Measurements from ENCODE around the gene DCAF17. TPM values are rescaled to one million over a fixed set of nuclear protein-coding genes. Genes with fewer than 3 reads are reported as not detected.

The DCAF17 gene
- total RNA-seq, 2 donors from 2014 or later: 22.7 to 31.7 TPM

DNA sequence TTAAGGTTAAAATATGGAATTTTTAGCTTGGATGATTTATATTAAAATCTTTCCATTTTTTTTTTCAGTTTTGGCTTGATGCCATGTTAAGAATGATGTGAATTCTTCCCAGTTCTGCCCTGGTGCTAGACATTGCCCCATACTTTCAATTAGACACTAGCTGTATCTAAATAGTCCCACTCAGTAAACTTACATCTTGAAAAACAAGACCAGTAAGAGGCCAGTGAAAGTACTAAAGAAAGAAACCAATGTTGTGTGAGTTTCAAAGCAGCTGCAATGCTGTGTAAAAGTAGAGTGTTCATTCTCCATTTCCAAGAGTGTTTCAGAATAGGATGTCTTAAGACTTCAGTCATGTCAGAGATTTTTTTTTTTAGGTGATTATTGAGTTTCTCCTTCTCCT is 48.3 kb downstream of the DCAF17 start:
- DNase-seq: no peak
- no peak for TF ChIP-seq CTCF (conservative IDR thresholded peaks at IDR 0.05)

DNA sequence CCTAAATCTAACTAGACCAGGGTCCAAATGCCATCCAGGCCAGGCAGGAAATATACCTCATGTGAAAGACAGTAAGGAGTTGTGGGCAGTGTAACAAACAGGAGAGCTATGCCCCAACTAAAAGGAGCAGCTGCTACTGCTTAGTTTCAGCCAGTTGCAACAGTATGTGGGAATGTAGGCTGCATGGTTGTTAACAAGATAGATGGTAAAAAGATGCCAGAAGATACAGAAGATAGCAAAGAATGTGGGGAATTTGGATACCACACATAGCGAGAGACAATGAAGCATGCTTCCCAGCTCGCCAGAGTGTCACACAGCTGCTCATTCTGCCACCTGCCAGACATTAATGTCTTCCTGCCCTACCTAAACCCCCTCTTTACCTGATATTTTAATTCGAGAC is 48.9 kb downstream of the DCAF17 start:
- TF ChIP-seq CTCF (conservative IDR thresholded peaks at IDR 0.05): no peak
- Mint-ChIP-seq H3K36me3 (ENCODE audit: low read depth) (peaks cover 10% of the 10 kb centered on the region), H3K4me1 (peaks cover 13% of the 10 kb centered on the region), H3K27ac (peak overlapping the region; percentile 26), H3K4me3 (no peak overlapping the region), H3K27me3 (ENCODE audit: insufficient read depth) (no peaks in the 10 kb centered on the region), H3K9me3 (no peaks in the 10 kb centered on the region)
- Histone ChIP-seq H3K27me3 (ENCODE audit: control insufficient read depth, insufficient read depth, low read length, poor library complexity, severe bottlenecking) (no peaks in the 10 kb centered on the region), H3K9ac (ENCODE audit: extremely low read depth, low read length, poor library complexity, severe bottlenecking) (peak overlapping the region; percentile 42), H3K4me3 (ENCODE audit: low read length) (peak overlapping the region; percentile 54), H3K27ac (ENCODE audit: low read depth, low read length) (peak overlapping the region; percentile 45), H3K4me1 (ENCODE audit: control insufficient read depth, insufficient read depth, low read length) (peaks cover 20% of the 10 kb centered on the region), H3K9me3 (ENCODE audit: control insufficient read depth, low read length) (no peaks in the 10 kb centered on the region), H3K36me3 (ENCODE audit: control insufficient read depth, insufficient read depth, low read length) (peaks cover 6% of the 10 kb centered on the region)
- peak; percentile 66 for DNase-seq
- 33 to 68% methylated on average over 1 to 3 of the region's 3 CpGs for WGBS, 2 experiments (ENCODE audit: insufficient coverage in 1 of 2, insufficient read length in 1 of 2)

More for the DNA sequence above, 48.3 kb downstream of the DCAF17 start:
- peaks cover 20% of the 10 kb centered on the region for H3K4me1 ChIP-seq (ENCODE audit: control insufficient read depth, insufficient read depth, low read length)
- no peaks in the 10 kb centered on the region for H3K27me3 Mint-ChIP-seq (ENCODE audit: insufficient read depth)
- peak overlapping the region; percentile 45 for H3K27ac ChIP-seq (ENCODE audit: low read depth, low read length)
- H3K27me3 ChIP-seq (ENCODE audit: control insufficient read depth, insufficient read depth, low read length, poor library complexity, severe bottlenecking): no peaks in the 10 kb centered on the region
- peaks cover 13% of the 10 kb centered on the region for H3K4me1 Mint-ChIP-seq
- H3K36me3 ChIP-seq (ENCODE audit: control insufficient read depth, insufficient read depth, low read length): peaks cover 6% of the 10 kb centered on the region
- peaks cover 10% of the 10 kb centered on the region for H3K36me3 Mint-ChIP-seq (ENCODE audit: low read depth)
- H3K9me3 ChIP-seq (ENCODE audit: control insufficient read depth, low read length): no peaks in the 10 kb centered on the region
- H3K4me3 ChIP-seq (ENCODE audit: low read length): peak overlapping the region; percentile 54
- no peaks in the 10 kb centered on the region for H3K9me3 Mint-ChIP-seq
- no peak overlapping the region for H3K27ac Mint-ChIP-seq
- no peak overlapping the region for H3K4me3 Mint-ChIP-seq
- H3K9ac ChIP-seq (ENCODE audit: extremely low read depth, low read length, poor library complexity, severe bottlenecking): peak overlapping the region; percentile 42

- Histone ChIP-seq H3K4me1 (ENCODE audit: control insufficient read depth, insufficient read depth, low read length) (peaks cover 20% of the 10 kb centered on the region), H3K4me3 (ENCODE audit: low read length) (no peak overlapping the region), H3K27me3 (ENCODE audit: control insufficient read depth, insufficient read depth, low read length, poor library complexity, severe bottlenecking) (no peaks in the 10 kb centered on the region), H3K27ac (ENCODE audit: low read depth, low read length) (no peak overlapping the region), H3K36me3 (ENCODE audit: control insufficient read depth, insufficient read depth, low read length) (peaks cover 6% of the 10 kb centered on the region), H3K9me3 (ENCODE audit: control insufficient read depth, low read length) (peaks cover 2% of the 10 kb centered on the region), H3K9ac (ENCODE audit: extremely low read depth, low read length, poor library complexity, severe bottlenecking) (no peak overlapping the region)
- Mint-ChIP-seq H3K9me3 (no peaks in the 10 kb centered on the region), H3K27ac (no peak overlapping the region), H3K27me3 (ENCODE audit: insufficient read depth) (no peaks in the 10 kb centered on the region), H3K4me1 (peaks cover 13% of the 10 kb centered on the region), H3K4me3 (no peak overlapping the region), H3K36me3 (ENCODE audit: low read depth) (peaks cover 12% of the 10 kb centered on the region)
- no peak for TF ChIP-seq CTCF (conservative IDR thresholded peaks at IDR 0.05)
- DNase-seq: no peak
- WGBS, 2 experiments (ENCODE audit: insufficient coverage in 1 of 2, insufficient read length in 1 of 2): 90 to 100% methylated on average over 1 to 2 of the region's 2 CpGs
Measured at GRCh38 chr2:171483793-171484192, 49.8 kb downstream of the DCAF17 start.

Data from endodermal cell (in vitro differentiated cells).